Ishikawa (cell line): ENCODE measurements around the gene ROPN1L.

ENCODE experiments used
- EP300 ChIP-seq: IDR thresholded peaks from 2 replicates; pipeline ENCODE4 v1.6.1; 2012; ENCODE audit warnings: borderline replicate concordance
- NFIC ChIP-seq: IDR thresholded peaks from 2 replicates; pipeline ENCODE4 v1.6.1; 2012
- TAF1 ChIP-seq: IDR thresholded peaks from 2 replicates; pipeline ENCODE4 v1.6.1; 2012; ENCODE audit warnings: low read depth, mild to moderate bottlenecking
- TCF12 ChIP-seq: IDR thresholded peaks from 2 replicates; pipeline ENCODE4 v1.6.1; 2012; ENCODE audit warnings: low read depth
- TF ChIP-seq, protein P1 (sequence below): IDR thresholded peaks from 2 replicates; pipeline ENCODE4 v1.6.1; 2012
- TF ChIP-seq, protein P2 (sequence below): IDR thresholded peaks from 2 replicates; pipeline ENCODE4 v1.6.1; 2012

DNA sequence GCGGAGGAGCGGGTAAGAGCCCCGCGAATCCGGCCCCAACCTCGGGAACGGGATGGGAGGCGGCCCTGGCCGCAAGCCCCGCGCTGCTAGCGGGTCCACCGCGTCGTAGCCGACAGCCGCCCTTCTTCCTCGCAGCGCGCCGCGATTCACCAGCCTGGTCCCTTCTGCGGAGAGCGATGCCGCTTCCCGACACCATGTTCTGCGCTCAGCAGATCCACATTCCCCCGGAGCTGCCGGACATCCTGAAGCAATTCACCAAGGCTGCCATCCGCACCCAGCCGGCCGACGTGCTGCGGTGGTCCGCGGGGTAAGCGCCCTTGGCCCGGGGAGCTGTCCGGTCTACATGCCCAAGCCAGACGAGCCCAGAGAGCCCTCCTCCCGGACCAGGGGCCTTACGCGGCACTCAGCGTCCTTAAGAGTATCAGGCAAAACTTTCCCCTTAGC, 335 bp downstream of the ROPN1L start:
- TF ChIP-seq, protein P1, sequence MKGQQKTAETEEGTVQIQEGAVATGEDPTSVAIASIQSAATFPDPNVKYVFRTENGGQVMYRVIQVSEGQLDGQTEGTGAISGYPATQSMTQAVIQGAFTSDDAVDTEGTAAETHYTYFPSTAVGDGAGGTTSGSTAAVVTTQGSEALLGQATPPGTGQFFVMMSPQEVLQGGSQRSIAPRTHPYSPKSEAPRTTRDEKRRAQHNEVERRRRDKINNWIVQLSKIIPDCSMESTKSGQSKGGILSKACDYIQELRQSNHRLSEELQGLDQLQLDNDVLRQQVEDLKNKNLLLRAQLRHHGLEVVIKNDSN, result no peak
- TF ChIP-seq, protein P2, sequence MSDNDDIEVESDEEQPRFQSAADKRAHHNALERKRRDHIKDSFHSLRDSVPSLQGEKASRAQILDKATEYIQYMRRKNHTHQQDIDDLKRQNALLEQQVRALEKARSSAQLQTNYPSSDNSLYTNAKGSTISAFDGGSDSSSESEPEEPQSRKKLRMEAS, result no peak
- TF ChIP-seq NFIC (no peak), TCF12 (no peak), TAF1 (no peak), EP300 (no peak)
